GM12873 (cell line): Measurements from ENCODE around the gene ZNF614.

Experiments used
- CTCF ChIP-seq: IDR thresholded peaks from 2 replicates; pipeline ENCODE4 v1.5.1; 2012; ENCODE audit warnings: low read depth, mild to moderate bottlenecking, moderate library complexity, low read length, control low read depth; ENCODE audit not compliant: insufficient read depth; ENCODE audit errors: missing control alignments

Gene ZNF614

DNA sequence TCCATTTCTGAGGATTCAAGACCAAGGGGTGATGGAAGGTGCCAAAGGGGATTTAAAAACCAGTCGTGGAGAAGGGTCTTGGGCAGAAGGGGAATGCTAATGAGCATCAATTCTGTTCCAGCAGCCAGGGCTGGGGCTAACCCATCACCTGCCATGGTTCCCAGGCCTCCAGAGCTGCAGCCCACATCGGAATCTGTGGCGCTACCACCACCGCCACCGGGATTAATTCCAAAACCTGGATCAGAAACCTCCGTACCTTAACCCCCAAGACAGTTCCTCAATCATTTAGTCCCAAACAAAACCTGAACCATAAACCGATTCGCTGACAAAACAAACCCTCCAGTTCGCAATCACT is 20.8 kb downstream of the ZNF614 start:
- TF ChIP-seq CTCF, result no peak

DNA sequence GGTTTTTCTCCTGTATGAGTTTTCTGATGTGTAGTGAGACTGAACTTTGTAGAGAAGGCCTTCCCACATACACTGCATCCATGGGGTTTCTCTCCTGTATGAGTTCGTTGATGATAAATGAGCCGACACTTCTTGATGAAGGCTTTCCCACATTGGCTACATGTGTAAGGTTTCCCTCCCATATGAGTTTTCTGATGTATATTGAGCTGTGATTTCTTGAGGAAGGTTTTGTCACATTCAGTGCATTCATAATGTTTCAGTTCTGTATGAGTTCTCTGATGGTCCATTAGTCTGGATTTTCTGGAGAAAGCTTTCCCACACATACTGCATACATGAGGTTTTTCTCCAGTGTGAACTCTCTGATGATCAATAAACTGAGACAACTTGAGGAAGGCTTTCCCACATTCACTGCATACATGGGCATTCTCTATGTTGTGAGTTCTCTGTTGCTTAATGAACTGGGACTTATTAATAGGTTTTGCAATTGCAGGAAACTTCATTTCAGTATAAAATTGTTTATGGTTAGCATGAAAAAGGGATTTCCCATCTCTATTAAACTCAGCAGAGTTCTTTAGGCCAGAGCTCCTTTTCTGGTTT is 34.0 kb downstream of the ZNF614 start:
- TF ChIP-seq CTCF, result no peak

DNA sequence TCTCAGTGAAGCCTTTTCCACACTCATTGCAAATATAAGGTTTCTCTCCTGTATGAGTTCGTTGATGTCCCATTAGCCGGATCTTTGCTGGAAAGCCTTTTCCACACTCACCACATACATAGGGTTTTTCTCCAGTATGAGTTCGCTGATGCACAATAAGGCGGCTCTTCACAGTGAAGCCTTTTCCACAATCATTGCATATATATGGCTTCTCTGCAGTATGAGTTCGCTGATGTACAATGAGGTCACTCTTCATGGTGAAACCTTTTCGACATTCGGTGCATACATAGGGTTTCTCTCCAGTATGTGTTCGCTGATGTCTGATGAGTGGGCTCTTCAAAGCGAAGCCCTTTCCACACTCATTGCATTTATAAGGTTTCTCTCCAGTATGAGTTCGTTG is 34.8 kb downstream of the ZNF614 start:
- TF ChIP-seq CTCF, result no peak

DNA sequence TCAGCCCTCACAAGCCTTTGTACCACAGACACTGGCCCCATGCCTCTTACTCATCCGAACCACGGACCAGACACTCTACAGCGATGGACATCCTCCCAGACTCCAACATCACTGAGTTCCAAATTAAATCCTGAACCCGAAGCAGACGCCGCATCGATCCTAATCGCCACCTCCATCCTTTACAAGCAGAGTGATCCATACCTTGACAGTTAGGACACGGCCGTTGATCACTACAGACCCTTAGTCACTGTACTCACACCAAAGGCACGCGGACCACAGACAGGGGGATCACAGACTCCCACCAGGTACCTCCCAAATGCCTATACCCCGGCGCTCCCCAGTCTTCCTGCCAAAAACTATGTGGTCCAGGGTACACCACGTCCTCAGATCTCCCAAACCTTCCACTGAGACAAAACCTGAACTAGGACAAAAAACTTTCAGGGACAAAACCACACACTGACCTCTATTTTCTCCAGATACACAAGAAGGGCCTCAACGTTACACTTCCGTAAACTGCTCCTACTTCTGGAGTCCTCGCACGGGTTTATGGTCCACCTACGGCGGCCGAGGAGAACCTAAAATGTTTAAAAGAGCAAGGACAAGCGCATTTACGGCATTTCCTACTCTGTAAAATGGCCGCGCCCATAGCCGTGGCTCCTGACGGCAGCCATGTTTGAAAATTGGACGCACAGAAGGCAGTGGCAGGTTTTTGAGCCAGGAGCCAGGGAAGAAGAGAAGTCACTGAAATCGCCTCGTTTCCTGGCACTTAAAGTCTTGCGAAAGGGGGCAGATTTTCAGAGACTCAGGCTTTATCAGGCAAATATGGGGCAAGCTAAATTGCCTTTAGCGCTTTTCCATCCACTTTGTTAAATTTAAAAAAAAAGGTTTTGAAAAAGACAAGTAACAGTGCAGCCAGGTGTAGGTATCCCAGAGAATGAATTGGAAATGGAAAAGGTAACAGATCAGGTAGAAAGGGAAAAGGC is 41.6 kb downstream of the ZNF614 start, which contains the start of gene ZNF350:
ZNF350 (minus strand) TSS at position 532 of the 983 bp plus-strand sequence. CDS start 12,480 bp downstream, outside the sequence.
- TF ChIP-seq CTCF, result no peak

GRCh38 chr19:51983361-51983760 is 44.8 kb downstream of the ZNF614 start:
- no peak for TF ChIP-seq CTCF

DNA sequence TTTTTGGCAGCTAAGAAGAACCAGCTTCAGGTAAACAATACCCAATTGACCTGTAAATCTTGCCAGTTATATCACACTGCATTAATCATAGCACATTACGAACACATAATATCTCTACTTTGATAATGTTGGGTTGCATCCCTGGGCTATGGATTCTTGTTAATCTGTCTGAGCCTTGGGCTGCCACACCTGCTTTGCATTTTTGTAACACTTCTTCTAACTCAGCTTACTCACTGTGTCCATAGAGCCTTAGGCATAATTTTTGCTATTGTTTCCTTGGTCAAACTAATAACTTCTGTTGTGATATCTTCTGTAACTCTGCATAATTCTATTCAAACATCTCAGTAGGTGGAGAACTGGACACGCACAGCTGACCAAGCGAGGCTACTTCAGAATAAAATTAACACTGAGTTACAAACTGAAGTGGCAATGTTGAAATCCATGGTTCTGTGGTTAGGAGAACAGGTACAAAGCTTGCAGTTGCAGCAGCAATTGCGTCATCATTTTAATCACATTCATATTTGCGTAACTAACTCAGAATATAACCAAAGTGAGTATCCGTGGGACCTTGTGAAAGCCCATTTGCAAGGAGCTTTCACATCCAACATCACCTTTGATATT is 48.0 kb downstream of the ZNF614 start:
- TF ChIP-seq CTCF, result no peak

DNA sequence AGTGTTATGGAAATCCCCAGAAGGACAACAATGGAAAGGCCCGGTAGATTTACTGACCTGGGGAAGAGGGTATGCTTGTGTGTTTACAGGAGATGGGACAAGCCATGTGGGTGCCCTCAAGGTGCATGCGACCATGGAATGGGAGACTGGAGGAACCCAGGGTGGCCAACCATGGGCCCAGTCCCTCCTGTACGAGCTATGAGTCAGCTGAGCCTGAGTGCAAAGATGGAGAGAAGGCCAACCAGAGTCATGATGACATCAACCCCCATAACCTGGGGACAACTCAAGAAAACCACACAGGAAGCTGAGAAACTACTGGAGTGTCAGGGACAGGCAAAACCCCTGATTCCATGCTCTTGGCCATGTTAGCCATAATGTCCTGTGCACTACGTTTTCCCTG is 49.3 kb downstream of the ZNF614 start:
- TF ChIP-seq CTCF, result no peak
